Upper lobe of left lung (tissue), 6 donors: ENCODE results near the gene CSF1. TPM values are rescaled to one million over a fixed set of nuclear protein-coding genes. Genes with fewer than 3 reads are reported as not detected.
"Not testable (repeated sequence)": the region's sequence is repeated elsewhere in the genome, so short reads cannot be mapped to it uniquely, and the experiment has no call there.

Source experiments
- ATAC-seq, 2 donors: fragments of 200-7000 bp; cut with Tn5 transposase; one replicate each; pipeline ENCODE4 v1.9.1; 2022; ENCODE audit warnings: mild to moderate bottlenecking in 2 of 2, moderate library complexity in 2 of 2; ENCODE audit not compliant: low FRiP score in 2 of 2
- DNase-seq, 2 donors: peaks; one replicate each; pipeline ENCODE4 v3.0.0-alpha.2; 2019 to 2020
- H3K27ac ChIP-seq, 4 donors: fragments of 200-600 bp; sonication (generic); one replicate each; pipeline ENCODE4 v1.5.1; 2016 to 2019
- H3K27me3 ChIP-seq, 4 donors: fragments of 200-600 bp; sonication (generic); one replicate each; pipeline ENCODE4 v1.5.1; 2017 to 2019
- H3K36me3 ChIP-seq, 4 donors: fragments of 200-600 bp; sonication (generic); one replicate each; pipeline ENCODE4 v1.5.1; 2016 to 2019
- H3K4me1 ChIP-seq, 4 donors: fragments of 200-600 bp; sonication (generic); one replicate each; pipeline ENCODE4 v1.5.1; 2018 to 2019
- H3K4me3 ChIP-seq, 4 donors: fragments of 200-600 bp; sonication (generic); one replicate each; pipeline ENCODE4 v1.5.1; 2017 to 2019; ENCODE audit warnings: mild to moderate bottlenecking in 2 of 4, moderate library complexity in 1 of 4
- H3K9me3 ChIP-seq, 4 donors: fragments of 200-600 bp; sonication (generic); one replicate each; pipeline ENCODE4 v1.5.1; 2018 to 2019
- CTCF ChIP-seq, 6 experiments: fragments of 450-650 bp in 4 of 6; fragments of 200-600 bp in 2 of 6; sonication (generic) in 2 of 6; IDR thresholded peaks; one replicate each; pipeline ENCODE4 v1.5.1; 2016 to 2019; ENCODE audit warnings: antibody characterized with exemption in 6 of 6
- EP300 ChIP-seq, 4 donors: sonication (generic); formaldehyde crosslinking; IDR thresholded peaks; one replicate each; pipeline ENCODE4 v1.5.1; 2017; ENCODE audit warnings: antibody characterized with exemption in 4 of 4, control low read depth in 2 of 4
- POLR2A ChIP-seq, 4 donors: fragments of 450-650 bp; IDR thresholded peaks; one replicate each; pipeline ENCODE4 v1.5.1; 2016 to 2017; ENCODE audit warnings: antibody characterized with exemption in 4 of 4, mild to moderate bottlenecking in 2 of 4
- POLR2AphosphoS5 ChIP-seq, 2 donors: sonication (generic); formaldehyde crosslinking; IDR thresholded peaks; one replicate each; pipeline ENCODE4 v1.5.1; 2017; ENCODE audit warnings: antibody characterized with exemption in 2 of 2
- WGBS, 2 donors: methylation state at CpG; one replicate each; pipeline ENCODE4 v1.1.5; 2017 to 2018; 5-methylcytosine and 5-hydroxymethylcytosine counted together
- total RNA-seq, 6 donors: library from RNA; depleted of rRNA in 4 of 6; stranded (reverse); fragments of >200 nt in 4 of 6; gene quantifications; one replicate each; pipeline versions ENCODE4 v1.1.0 to v1.2.1, GENCODE V29; 2016 to 2021
- donor health status: DM: no; HTN: no; CAD: no; lungs with moderate emphysema.
- donor health status: DM: no; HTN: yes; CAD: no; lungs with severe emphysema.

Gene CSF1
- total RNA-seq, 6 donors from 2014 or later: 19.4 to 106 (median 36.5) TPM

GRCh38 chr1:109917768-109918606 lies 7.3 kb downstream of the CSF1 start:
- H3K9me3 ChIP-seq: no peaks in the 10 kb centered on the region
- H3K4me3 ChIP-seq: no peak overlapping the region
- TF ChIP-seq POLR2AphosphoS5 (IDR thresholded peaks at IDR 0.05) (no peak), POLR2A (IDR thresholded peaks at IDR 0.05) (no peak), CTCF (IDR thresholded peaks at IDR 0.05) (peak in 1 of 6 experiments; percentile 20)
- H3K36me3 ChIP-seq: peaks cover 14 to 80% (median 67%) of the 10 kb centered on the region in 4 donors
- H3K27me3 ChIP-seq: no peaks in the 10 kb centered on the region
- H3K4me1 ChIP-seq: peaks cover 20 to 32% (median 29%) of the 10 kb centered on the region in 4 donors
- WGBS, 2 donors: 71 to 75% methylated on average over 6 of the region's 6 CpGs
- H3K27ac ChIP-seq: peak overlapping the region in 2 of 4 donors; percentile 13 to 57
- no peak for ATAC-seq
- DNase-seq: no peak

GRCh38 chr1:109918671-109919070 lies 8.0 kb downstream of the CSF1 start:
- Histone ChIP-seq H3K36me3 (peaks cover 14 to 87% (median 74%) of the 10 kb centered on the region in 4 donors), H3K27me3 (no peaks in the 10 kb centered on the region), H3K9me3 (no peaks in the 10 kb centered on the region), H3K4me1 (peaks cover 14 to 26% (median 23%) of the 10 kb centered on the region in 4 donors), H3K4me3 (no peak overlapping the region), H3K27ac (peak overlapping the region in 2 of 4 donors; percentile 13 to 57)
- WGBS, 2 donors: 87 to 95% methylated on average over 7 of the region's 7 CpGs
- ATAC-seq: no peak
- DNase-seq: no peak
- TF ChIP-seq POLR2AphosphoS5 (IDR thresholded peaks at IDR 0.05): no peak
- TF ChIP-seq POLR2A (IDR thresholded peaks at IDR 0.05): no peak
- TF ChIP-seq CTCF (IDR thresholded peaks at IDR 0.05): no peak
- no peak for TF ChIP-seq EP300 (IDR thresholded peaks at IDR 0.05)

- WGBS, 2 donors: 87 to 94% methylated on average over 6 of the region's 6 CpGs
- Histone ChIP-seq H3K36me3 (peaks cover 14 to 93% (median 80%) of the 10 kb centered on the region in 4 donors), H3K4me3 (no peak overlapping the region), H3K27ac (peak overlapping the region in 1 of 4 donors; percentile 21), H3K4me1 (peaks cover 9 to 23% (median 18%) of the 10 kb centered on the region in 4 donors), H3K27me3 (no peaks in the 10 kb centered on the region), H3K9me3 (no peaks in the 10 kb centered on the region)
- DNase-seq (no peak), ATAC-seq (no peak)
- TF ChIP-seq EP300 (IDR thresholded peaks at IDR 0.05): no peak
- no peak for TF ChIP-seq POLR2AphosphoS5 (IDR thresholded peaks at IDR 0.05)
- TF ChIP-seq POLR2A (IDR thresholded peaks at IDR 0.05): no peak
- no peak for TF ChIP-seq CTCF (IDR thresholded peaks at IDR 0.05)
These were observed 8.7 kb downstream of the CSF1 start for GRCh38 chr1:109919303-109919702.

GRCh38 chr1:109920391-109920790 lies 9.7 kb downstream of the CSF1 start:
- Histone ChIP-seq H3K36me3 (peaks cover 14 to 100% (median 89%) of the 10 kb centered on the region in 4 donors), H3K27ac (peak overlapping the region in 1 of 4 donors; percentile 21), H3K4me1 (peaks cover 0 to 15% (median 10%) of the 10 kb centered on the region in 4 donors)
- ATAC-seq, H3K4me3 ChIP-seq, H3K27me3 ChIP-seq, H3K9me3 ChIP-seq, DNase-seq: not testable (repeated sequence)
- 96 to 97% methylated on average over 9 to 10 of the region's 10 CpGs for WGBS, 2 donors

- 82 to 95% methylated on average over 3 to 8 of the region's 8 CpGs for WGBS, 2 donors
- H3K9me3 ChIP-seq: no peaks in the 10 kb centered on the region
- H3K27ac ChIP-seq: no peak overlapping the region
- DNase-seq (no peak), ATAC-seq (no peak)
- peaks cover 3 to 21% (median 16%) of the 10 kb centered on the region in 4 donors for H3K4me1 ChIP-seq
- H3K4me3 ChIP-seq: no peak overlapping the region
- H3K36me3 ChIP-seq: peaks cover 6 to 99% (median 79%) of the 10 kb centered on the region in 4 donors
- no peaks in the 10 kb centered on the region for H3K27me3 ChIP-seq
- TF ChIP-seq EP300 (IDR thresholded peaks at IDR 0.05) (no peak), POLR2AphosphoS5 (IDR thresholded peaks at IDR 0.05) (no peak), CTCF (IDR thresholded peaks at IDR 0.05) (no peak), POLR2A (IDR thresholded peaks at IDR 0.05) (no peak)
These were observed 11.7 kb downstream of the CSF1 start for GRCh38 chr1:109922326-109922725.
